ENCODE data around the gene KLHL2.
"Not testable (repeated sequence)": the region's sequence is repeated elsewhere in the genome, so short reads cannot be mapped to it uniquely, and the experiment has no call there.

- TF ChIP-seq POLR2A, CTCF (IDR thresholded peaks at IDR 0.05): not testable (repeated sequence)
Measured at GRCh38 chr4:165221306-165221705, 13.9 kb downstream of the KLHL2 start.

All from body of pancreas (tissue), 4 donors.